ENCODE results near the gene CHORDC1. TPM values are rescaled to one million over a fixed set of nuclear protein-coding genes. Genes with fewer than 3 reads are reported as not detected.

The CHORDC1 gene
- total and polyA plus RNA-seq, 2 of the 8 experiments (the other 6 are each of a cell fraction or from before 2014, with no cell fraction given) = 28.9 to 97.1 TPM

DNA sequence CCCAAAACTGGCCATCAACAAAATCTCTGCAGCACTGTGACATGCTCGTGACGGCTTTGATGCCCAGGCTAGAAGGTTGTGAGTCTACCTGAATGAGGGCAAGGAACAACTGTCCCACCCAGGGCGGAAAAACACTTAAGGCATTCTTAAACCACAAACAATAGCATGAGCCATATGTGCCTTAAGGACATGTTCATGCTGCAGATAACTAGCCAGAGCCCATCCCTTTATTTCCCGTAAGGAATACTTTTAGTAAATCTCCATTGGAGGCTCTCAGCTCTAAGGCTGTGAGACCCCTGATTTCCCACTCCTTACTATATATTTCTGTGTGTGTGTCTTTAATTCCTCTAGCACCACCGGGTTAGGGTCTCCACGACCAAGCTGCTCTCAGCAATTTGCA, 3.4 kb downstream of the CHORDC1 start:
- Histone ChIP-seq H3K27me3 (replicated peaks in 1 of 4; ENCODE audit: control insufficient read depth in 3 of 4, extremely low read depth in 1 of 4, insufficient read depth in 3 of 4, low read length in 3 of 4) (peaks cover 0 to 1% (median 0%) of the 10 kb centered on the region in 4 experiments; a peak in 1 of 7 replicates), H2AFZ (ENCODE audit: low read length) (no peak overlapping the region), H2BK20ac (ENCODE audit: low read length) (no peak overlapping the region), H3K23me2 (ENCODE audit: low read depth, low read length) (peaks cover 10% of the 10 kb centered on the region), H3K9ac (replicated peaks in 1 of 4; ENCODE audit: extremely low read depth in 1 of 4, low read depth in 3 of 4, low read length in 3 of 4) (no peak overlapping the region), H3K79me2 (ENCODE audit: control insufficient read depth in 1 of 2, insufficient read depth in 2 of 2, low read length in 2 of 2) (peaks cover 22 to 91% of the 10 kb centered on the region in 2 experiments), H3K18ac (ENCODE audit: extremely low read depth, low read length) (no peak overlapping the region), H3K27ac (ENCODE audit: low read depth, low read length) (no peak overlapping the region), H3K56ac (replicated peaks; ENCODE audit: insufficient read length, low read depth, low read length) (no peak overlapping the region), H3K4me3 (ENCODE audit: extremely low read depth in 1 of 4, insufficient read depth in 2 of 4, low read depth in 3 of 4, low read length in 4 of 4) (no peak overlapping the region), H3K4me2 (ENCODE audit: insufficient read depth in 1 of 2, low read depth in 2 of 2, low read length in 2 of 2) (no peak overlapping the region; a peak in 1 of 4 replicates), H4K91ac (replicated peaks; ENCODE audit: insufficient read length, low read length) (no peak overlapping the region), H3K36me3 (ENCODE audit: control insufficient read depth in 2 of 4, insufficient read depth in 4 of 4, low read length in 3 of 4) (peaks cover 0 to 22% (median 0%) of the 10 kb centered on the region in 4 experiments; a peak in 1 of 8 replicates), H2BK15ac (ENCODE audit: low read length) (no peak overlapping the region), H2BK5ac (ENCODE audit: low read depth, low read length) (no peak overlapping the region), H2BK12ac (ENCODE audit: low read depth, low read length) (no peak overlapping the region), H3K9me3 (ENCODE audit: insufficient read depth in 2 of 2, low read depth in 1 of 2, low read length in 1 of 2) (no peaks in the 10 kb centered on the region; a peak in 1 of 4 replicates), H4K8ac (ENCODE audit: extremely low read depth, insufficient read depth, low read length) (no peak overlapping the region), H2AK5ac (ENCODE audit: low read depth, low read length) (no peak overlapping the region), H3K4ac (replicated peaks; ENCODE audit: insufficient read length, low read depth, low read length) (no peak overlapping the region), H3K23ac (ENCODE audit: insufficient read length) (no peak overlapping the region), H3K79me1 (ENCODE audit: low read depth, low read length) (no peaks in the 10 kb centered on the region), H2BK120ac (replicated peaks; ENCODE audit: low read depth, low read length) (no peak overlapping the region), H4K20me1 (replicated peaks in 1 of 2; ENCODE audit: control insufficient read depth in 1 of 2, insufficient read depth in 2 of 2, low read length in 2 of 2) (peaks cover 1 to 5% of the 10 kb centered on the region in 2 experiments), H3K4me1 (replicated peaks in 1 of 4; ENCODE audit: control insufficient read depth in 3 of 4, insufficient read depth in 4 of 4, low read length in 3 of 4) (no peaks in the 10 kb centered on the region; a peak in 4 of 7 replicates), H4K5ac (ENCODE audit: insufficient read length, low read depth, low read length) (no peak overlapping the region), H3K14ac (ENCODE audit: insufficient read length) (no peak overlapping the region)
- WGBS, 2 experiments (ENCODE audit: extremely low coverage in 1 of 2, insufficient coverage in 1 of 2, insufficient read length in 1 of 2, insufficient replicate concordance in 2 of 2, low coverage in 1 of 2, low lambda C conversion rate in 2 of 2, missing lambda C conversion rate in 1 of 2) = 96% methylated on average over 6 of the region's 6 CpGs; no CpG with 5 or more reads in 1 of the 2 experiments
- no peak for DNase-seq (ENCODE audit: low read depth in 1 of 2, low spot score in 2 of 2)
- no peak for FAIRE-seq
- POLR2A ChIA-PET (ENCODE audit: partially characterized antibody) = interaction anchor here (0.6 kb wide), 1 partner anchor 18 kb away, joined by 3 read pairs; no protein-coding TSS in a partner anchor
- CTCF ChIA-PET (ENCODE audit: partially characterized antibody) = interaction anchor here (0.9 to 1.5 kb wide), 3 partner anchors 15 to 711 kb away, joined by 3 to 4 read pairs (median 4); no protein-coding TSS in a partner anchor
- no peak for TF ChIP-seq CBX8 (IDR thresholded peaks at IDR 0.05; ENCODE audit: borderline replicate concordance, low read depth, low read length)
- no peak for TF ChIP-seq TEAD4 (IDR thresholded peaks at IDR 0.05; ENCODE audit: low read depth, low read length)
- TF ChIP-seq, protein P1, sequence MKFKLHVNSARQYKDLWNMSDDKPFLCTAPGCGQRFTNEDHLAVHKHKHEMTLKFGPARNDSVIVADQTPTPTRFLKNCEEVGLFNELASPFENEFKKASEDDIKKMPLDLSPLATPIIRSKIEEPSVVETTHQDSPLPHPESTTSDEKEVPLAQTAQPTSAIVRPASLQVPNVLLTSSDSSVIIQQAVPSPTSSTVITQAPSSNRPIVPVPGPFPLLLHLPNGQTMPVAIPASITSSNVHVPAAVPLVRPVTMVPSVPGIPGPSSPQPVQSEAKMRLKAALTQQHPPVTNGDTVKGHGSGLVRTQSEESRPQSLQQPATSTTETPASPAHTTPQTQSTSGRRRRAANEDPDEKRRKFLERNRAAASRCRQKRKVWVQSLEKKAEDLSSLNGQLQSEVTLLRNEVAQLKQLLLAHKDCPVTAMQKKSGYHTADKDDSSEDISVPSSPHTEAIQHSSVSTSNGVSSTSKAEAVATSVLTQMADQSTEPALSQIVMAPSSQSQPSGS (IDR thresholded peaks at IDR 0.05; ENCODE audit: low read length) = no peak
- TF ChIP-seq BACH1 (IDR thresholded peaks at IDR 0.05; ENCODE audit: low read length) = no peak
- TF ChIP-seq CEBPB (IDR thresholded peaks at IDR 0.05; ENCODE audit: low read depth, low read length) = no peak
- no peak for TF ChIP-seq ASH2L (IDR thresholded peaks at IDR 0.05; ENCODE audit: low read length)
- no peak for TF ChIP-seq HDAC2 (IDR thresholded peaks at IDR 0.05; ENCODE audit: borderline replicate concordance in 1 of 2, low read depth in 2 of 2, low read length in 2 of 2)
- TF ChIP-seq RXRA (IDR thresholded peaks at IDR 0.05; ENCODE audit: insufficient read depth, low read depth, low read length) = no peak
